ENCODE measurements around the gene INTS2. TPM values are rescaled to one million over a fixed set of nuclear protein-coding genes. Genes with fewer than 3 reads are reported as not detected.

The INTS2 gene
- polyA plus RNA-seq, 1 of the 3 experiments (the other 2 are of a cell fraction) = 6.7 TPM

DNA sequence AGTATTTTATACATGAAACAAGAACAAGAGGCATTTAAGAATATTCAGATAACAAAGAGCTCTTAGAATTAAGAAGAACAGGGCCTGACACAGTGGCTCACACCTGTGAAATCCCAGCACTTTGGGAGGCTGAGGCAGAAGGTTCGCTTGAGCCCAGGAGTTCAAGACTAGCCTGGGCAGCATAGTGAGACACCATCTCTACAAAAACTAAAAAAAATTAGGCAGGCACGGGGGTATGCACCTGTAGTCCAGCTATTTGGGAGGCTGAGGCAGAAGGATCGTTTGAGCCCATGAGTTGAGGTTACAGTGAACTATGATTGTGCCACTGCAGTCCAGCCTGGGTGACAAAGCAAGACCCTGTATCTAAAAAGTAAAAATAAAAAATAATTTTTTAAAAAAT, 52.0 kb downstream of the INTS2 start:
- H3K79me2 ChIP-seq (ENCODE audit: insufficient read depth) = no peaks in the 10 kb centered on the region
- H4K20me1 ChIP-seq (ENCODE audit: insufficient read depth) = no peaks in the 10 kb centered on the region
- POLR2A ChIA-PET = no interaction called here
- H2AFZ ChIP-seq (ENCODE audit: low read depth) = no peak overlapping the region
- no peaks in the 10 kb centered on the region for H3K27me3 ChIP-seq (ENCODE audit: insufficient read depth)
- H3K4me1 ChIP-seq (ENCODE audit: control insufficient read depth in 1 of 2, insufficient read depth in 2 of 2, low read depth in 1 of 2, low read length in 1 of 2) = no peaks in the 10 kb centered on the region
- H3F3A ChIP-seq (replicated peaks; ENCODE audit: insufficient read depth) = peaks cover 8% of the 10 kb centered on the region
- peaks cover 47 to 74% of the 10 kb centered on the region in 2 experiments for H3K36me3 ChIP-seq (replicated peaks in 1 of 2; ENCODE audit: control insufficient read depth in 1 of 2, insufficient read depth in 2 of 2, low read length in 1 of 2)
- no peak overlapping the region for H3K4me3 ChIP-seq (ENCODE audit: low read depth in 2 of 2, low read length in 1 of 2)
- 81% methylated on average over 3 of the region's 3 CpGs for WGBS (ENCODE audit: low lambda C conversion rate)
- no peaks in the 10 kb centered on the region for H3K9me2 ChIP-seq
- H3K27ac ChIP-seq (ENCODE audit: low read depth in 2 of 2, low read length in 1 of 2) = no peak overlapping the region
- no peak for DNase-seq
- CTCF ChIA-PET = interaction anchor here (1.3 to 1.6 kb wide), 2 partner anchors 10 to 13 kb away, joined by 3 to 4 read pairs; no protein-coding TSS in a partner anchor
- no peak overlapping the region for H3K4me2 ChIP-seq
- no peaks in the 10 kb centered on the region for H3K9me3 ChIP-seq
- no peak overlapping the region for H3K9ac ChIP-seq
- TF ChIP-seq CHD2 (IDR thresholded peaks at IDR 0.05; ENCODE audit: low read length, partially characterized antibody) (no peak), FOSL2 (IDR thresholded peaks at IDR 0.05; ENCODE audit: borderline replicate concordance, low read depth) (no peak), FOXM1 (IDR thresholded peaks at IDR 0.05; ENCODE audit: low read depth) (no peak), TCF12 (IDR thresholded peaks at IDR 0.05) (no peak), TEAD4 (IDR thresholded peaks at IDR 0.05; ENCODE audit: borderline replicate concordance, insufficient read depth) (no peak), YY1 (IDR thresholded peaks at IDR 0.05; ENCODE audit: low read depth) (no peak), GABPA (IDR thresholded peaks at IDR 0.05; ENCODE audit: low read depth) (no peak)
- TF ChIP-seq, protein P1, sequence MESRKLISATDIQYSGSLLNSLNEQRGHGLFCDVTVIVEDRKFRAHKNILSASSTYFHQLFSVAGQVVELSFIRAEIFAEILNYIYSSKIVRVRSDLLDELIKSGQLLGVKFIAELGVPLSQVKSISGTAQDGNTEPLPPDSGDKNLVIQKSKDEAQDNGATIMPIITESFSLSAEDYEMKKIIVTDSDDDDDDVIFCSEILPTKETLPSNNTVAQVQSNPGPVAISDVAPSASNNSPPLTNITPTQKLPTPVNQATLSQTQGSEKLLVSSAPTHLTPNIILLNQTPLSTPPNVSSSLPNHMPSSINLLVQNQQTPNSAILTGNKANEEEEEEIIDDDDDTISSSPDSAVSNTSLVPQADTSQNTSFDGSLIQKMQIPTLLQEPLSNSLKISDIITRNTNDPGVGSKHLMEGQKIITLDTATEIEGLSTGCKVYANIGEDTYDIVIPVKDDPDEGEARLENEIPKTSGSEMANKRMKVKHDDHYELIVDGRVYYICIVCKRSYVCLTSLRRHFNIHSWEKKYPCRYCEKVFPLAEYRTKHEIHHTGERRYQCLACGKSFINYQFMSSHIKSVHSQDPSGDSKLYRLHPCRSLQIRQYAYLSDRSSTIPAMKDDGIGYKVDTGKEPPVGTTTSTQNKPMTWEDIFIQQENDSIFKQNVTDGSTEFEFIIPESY (IDR thresholded peaks at IDR 0.05; ENCODE audit: borderline replicate concordance, low read depth) = no peak

DNA sequence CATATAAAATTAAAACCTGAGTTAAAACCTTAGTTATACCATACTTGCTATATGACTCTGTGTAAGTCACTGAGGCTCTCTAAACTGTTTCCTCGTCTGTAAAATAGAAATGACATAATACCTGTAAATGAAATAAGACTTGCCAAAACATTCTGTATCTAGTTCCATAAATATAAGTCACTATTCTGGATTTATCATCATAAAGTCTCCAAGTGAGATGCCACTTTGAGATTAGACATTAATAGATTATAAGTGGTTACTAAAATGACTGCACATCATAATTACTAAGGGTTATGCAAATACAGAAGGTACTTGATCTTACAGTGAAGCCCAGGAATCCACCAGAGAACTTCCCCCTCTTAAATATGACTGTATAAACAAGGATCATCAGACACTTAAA, 52.5 kb downstream of the INTS2 start:
- POLR2A ChIA-PET = no interaction called here
- no peak for TF ChIP-seq RCOR1 (IDR thresholded peaks at IDR 0.05; ENCODE audit: low read length)
- no peak for TF ChIP-seq FOXM1 (IDR thresholded peaks at IDR 0.05; ENCODE audit: low read depth)
- no peak for TF ChIP-seq TEAD4 (IDR thresholded peaks at IDR 0.05; ENCODE audit: borderline replicate concordance, insufficient read depth)
- no peak for TF ChIP-seq EP300 (IDR thresholded peaks at IDR 0.05; ENCODE audit: borderline replicate concordance in 1 of 2, low read depth in 1 of 2, low read length in 1 of 2)
- TF ChIP-seq FOXJ3 (CRISPR knock-in tag; IDR thresholded peaks at IDR 0.05) = no peak
- TF ChIP-seq ELF1 (IDR thresholded peaks at IDR 0.05) = no peak
- TF ChIP-seq SMC3 (IDR thresholded peaks at IDR 0.05; ENCODE audit: low read depth, low read length) = no peak
- TF ChIP-seq NFIC (IDR thresholded peaks at IDR 0.05; ENCODE audit: borderline replicate concordance) = no peak
- TF ChIP-seq, protein P2, sequence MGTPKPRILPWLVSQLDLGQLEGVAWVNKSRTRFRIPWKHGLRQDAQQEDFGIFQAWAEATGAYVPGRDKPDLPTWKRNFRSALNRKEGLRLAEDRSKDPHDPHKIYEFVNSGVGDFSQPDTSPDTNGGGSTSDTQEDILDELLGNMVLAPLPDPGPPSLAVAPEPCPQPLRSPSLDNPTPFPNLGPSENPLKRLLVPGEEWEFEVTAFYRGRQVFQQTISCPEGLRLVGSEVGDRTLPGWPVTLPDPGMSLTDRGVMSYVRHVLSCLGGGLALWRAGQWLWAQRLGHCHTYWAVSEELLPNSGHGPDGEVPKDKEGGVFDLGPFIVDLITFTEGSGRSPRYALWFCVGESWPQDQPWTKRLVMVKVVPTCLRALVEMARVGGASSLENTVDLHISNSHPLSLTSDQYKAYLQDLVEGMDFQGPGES (IDR thresholded peaks at IDR 0.05; ENCODE audit: low read depth, low read length) = no peak
- no peak for TF ChIP-seq POLR2AphosphoS5 (IDR thresholded peaks at IDR 0.05; ENCODE audit: low read depth, low read length)
- TF ChIP-seq TCF12 (IDR thresholded peaks at IDR 0.05) = no peak
- no peak for TF ChIP-seq MXI1 (IDR thresholded peaks at IDR 0.05; ENCODE audit: low read depth, low read length)
- no peak for TF ChIP-seq MEF2A (IDR thresholded peaks at IDR 0.05; ENCODE audit: borderline replicate concordance, low read depth)
- TF ChIP-seq GABPA (IDR thresholded peaks at IDR 0.05; ENCODE audit: low read depth) = no peak
- TF ChIP-seq RFX5 (IDR thresholded peaks at IDR 0.05; ENCODE audit: low read length) = no peak
- no peak for TF ChIP-seq CHD2 (IDR thresholded peaks at IDR 0.05; ENCODE audit: low read length, partially characterized antibody)
- TF ChIP-seq NRF1 (IDR thresholded peaks at IDR 0.05; ENCODE audit: low read depth, low read length) = no peak
- TF ChIP-seq, protein P3, sequence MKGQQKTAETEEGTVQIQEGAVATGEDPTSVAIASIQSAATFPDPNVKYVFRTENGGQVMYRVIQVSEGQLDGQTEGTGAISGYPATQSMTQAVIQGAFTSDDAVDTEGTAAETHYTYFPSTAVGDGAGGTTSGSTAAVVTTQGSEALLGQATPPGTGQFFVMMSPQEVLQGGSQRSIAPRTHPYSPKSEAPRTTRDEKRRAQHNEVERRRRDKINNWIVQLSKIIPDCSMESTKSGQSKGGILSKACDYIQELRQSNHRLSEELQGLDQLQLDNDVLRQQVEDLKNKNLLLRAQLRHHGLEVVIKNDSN (IDR thresholded peaks at IDR 0.05; ENCODE audit: borderline replicate concordance, low read depth) = no peak
- TF ChIP-seq TAF1 (IDR thresholded peaks at IDR 0.05; ENCODE audit: borderline replicate concordance, low read depth, low read length) = no peak
- TF ChIP-seq, protein P4, sequence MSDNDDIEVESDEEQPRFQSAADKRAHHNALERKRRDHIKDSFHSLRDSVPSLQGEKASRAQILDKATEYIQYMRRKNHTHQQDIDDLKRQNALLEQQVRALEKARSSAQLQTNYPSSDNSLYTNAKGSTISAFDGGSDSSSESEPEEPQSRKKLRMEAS (IDR thresholded peaks at IDR 0.05; ENCODE audit: low read depth) = no peak
- no peaks in the 10 kb centered on the region for H3K9me3 ChIP-seq

More for the DNA sequence above, 52.5 kb downstream of the INTS2 start:
- Histone ChIP-seq H3K36me3 (replicated peaks in 1 of 2; ENCODE audit: control insufficient read depth in 1 of 2, insufficient read depth in 2 of 2, low read length in 1 of 2) (peaks cover 52 to 77% of the 10 kb centered on the region in 2 experiments), H3K9me2 (no peaks in the 10 kb centered on the region), H3K27me3 (ENCODE audit: insufficient read depth) (no peaks in the 10 kb centered on the region), H3K4me1 (ENCODE audit: control insufficient read depth in 1 of 2, insufficient read depth in 2 of 2, low read depth in 1 of 2, low read length in 1 of 2) (no peaks in the 10 kb centered on the region), H3K9ac (no peak overlapping the region), H3K4me3 (ENCODE audit: low read depth in 2 of 2, low read length in 1 of 2) (no peak overlapping the region), H2AFZ (ENCODE audit: low read depth) (no peak overlapping the region), H3F3A (replicated peaks; ENCODE audit: insufficient read depth) (peaks cover 8% of the 10 kb centered on the region), H3K79me2 (ENCODE audit: insufficient read depth) (no peaks in the 10 kb centered on the region), H3K27ac (ENCODE audit: low read depth in 2 of 2, low read length in 1 of 2) (no peak overlapping the region), H3K4me2 (no peak overlapping the region), H4K20me1 (ENCODE audit: insufficient read depth) (no peaks in the 10 kb centered on the region)
- no peak for DNase-seq
- WGBS (ENCODE audit: low lambda C conversion rate) = 95% methylated on average over 1 of the region's 1 CpG
- CTCF ChIA-PET = no interaction called here
